Common myeloid progenitor, CD34-positive (primary cell): ENCODE measurements around the gene AFDN.

ENCODE experiments used
- CTCF ChIA-PET: fragments of 350-600 bp; sonication (Branson Sonifier 250); formaldehyde crosslinking; loops from one replicate; lab custom pipeline; 2021; ENCODE audit warnings: antibody characterized with exemption; lab: Charles Lee
- POLR2A ChIA-PET: fragments of 350-600 bp; sonication (Branson Sonifier 250); formaldehyde crosslinking; loops from one replicate; lab custom pipeline; 2021; ENCODE audit warnings: antibody characterized with exemption; lab: Charles Lee
- DNase-seq, 3 donors: peaks; one replicate each; pipeline versions ENCODE4 v3.0.0 to v3.0.0-alpha.2; 2013
- H3K27ac ChIP-seq, 2 experiments: 1 replicate in 1 of 2; 2 replicates in 1 of 2; pipeline ENCODE4 v1.7.0; 2013; ENCODE audit warnings: inconsistent platforms in 2 of 2, low read length in 2 of 2, mild to moderate bottlenecking in 2 of 2, low read depth in 1 of 2, moderate library complexity in 1 of 2; ENCODE audit not compliant: severe bottlenecking in 2 of 2, insufficient read depth in 1 of 2, poor library complexity in 1 of 2
- H3K27me3 ChIP-seq, 5 experiments: replicated peaks in 2 of 5; 1 replicate in 3 of 5; 2 replicates in 2 of 5; pipeline versions ENCODE4 v1.6.1 to v1.7.0; 2013; ENCODE audit warnings: low read length in 4 of 5, mild to moderate bottlenecking in 2 of 5, moderate library complexity in 2 of 5, inconsistent platforms in 1 of 5; ENCODE audit not compliant: insufficient read depth in 5 of 5, control insufficient read depth in 4 of 5
- H3K36me3 ChIP-seq, 4 experiments: 1 replicate in 2 of 4; 2 replicates in 2 of 4; pipeline versions ENCODE4 v1.6.1 to v1.7.0; 2013; ENCODE audit warnings: low read length in 3 of 4, control low read depth in 1 of 4, mild to moderate bottlenecking in 1 of 4; ENCODE audit not compliant: control insufficient read depth in 4 of 4, insufficient read depth in 4 of 4
- H3K4me1 ChIP-seq, 4 experiments: 1 replicate in 3 of 4; 2 replicates in 1 of 4; pipeline versions ENCODE4 v1.6.1 to v1.7.1; 2013; ENCODE audit warnings: low read length in 3 of 4, mild to moderate bottlenecking in 3 of 4, control low read depth in 1 of 4, inconsistent platforms in 1 of 4, moderate library complexity in 1 of 4; ENCODE audit not compliant: control insufficient read depth in 4 of 4, insufficient read depth in 4 of 4; ENCODE audit errors: control extremely low read depth in 1 of 4
- H3K4me3 ChIP-seq, 7 experiments: 1 replicate in 4 of 7; 2 replicates in 3 of 7; pipeline versions ENCODE4 v1.5.1 to v1.7.0; 2013; ENCODE audit warnings: mild to moderate bottlenecking in 7 of 7, low read length in 6 of 7, moderate library complexity in 6 of 7, inconsistent platforms in 2 of 7, low read depth in 2 of 7, control low read depth in 1 of 7; ENCODE audit not compliant: insufficient read depth in 4 of 7, control insufficient read depth in 1 of 7; ENCODE audit errors: extremely low read depth in 1 of 7
- H3K9me3 ChIP-seq, 5 experiments: 1 replicate in 4 of 5; 2 replicates in 1 of 5; pipeline versions ENCODE4 v1.6.1 to v1.7.1; 2013; ENCODE audit warnings: low read length in 4 of 5, mild to moderate bottlenecking in 2 of 5, inconsistent platforms in 1 of 5, low read depth in 1 of 5, moderate library complexity in 1 of 5; ENCODE audit not compliant: control insufficient read depth in 4 of 5, insufficient read depth in 2 of 5; ENCODE audit errors: control extremely low read depth in 1 of 5
- WGBS: methylation state at CpG from one replicate; pipeline ENCODE4 v1.1.5; 2013; ENCODE audit not compliant: insufficient coverage; 5-methylcytosine and 5-hydroxymethylcytosine counted together

Gene AFDN

DNA sequence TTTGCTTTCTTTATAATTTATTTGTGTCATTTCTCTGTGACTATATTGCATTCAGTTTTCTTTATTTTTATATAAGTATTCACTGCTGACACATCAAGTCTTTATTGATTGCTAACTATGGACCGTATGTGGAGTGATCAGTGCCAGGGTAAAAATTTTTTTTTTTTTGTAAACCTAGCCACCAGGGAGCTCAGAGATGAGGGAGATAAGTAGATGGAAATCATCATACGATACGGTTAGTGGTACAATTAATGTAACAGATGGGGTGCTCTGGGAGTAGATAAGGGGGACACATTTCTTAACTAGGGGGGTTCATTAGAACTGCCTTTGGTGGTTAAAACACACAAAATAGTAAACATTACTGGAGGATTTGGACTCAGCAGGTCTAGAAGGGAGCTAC, 68.3 kb downstream of the AFDN start:
- CTCF ChIA-PET, result interaction anchor here (0.8 to 8.2 kb wide), 2 partner anchors 408 to 608 kb away, joined by 3 to 69 read pairs; no protein-coding TSS in a partner anchor

DNA sequence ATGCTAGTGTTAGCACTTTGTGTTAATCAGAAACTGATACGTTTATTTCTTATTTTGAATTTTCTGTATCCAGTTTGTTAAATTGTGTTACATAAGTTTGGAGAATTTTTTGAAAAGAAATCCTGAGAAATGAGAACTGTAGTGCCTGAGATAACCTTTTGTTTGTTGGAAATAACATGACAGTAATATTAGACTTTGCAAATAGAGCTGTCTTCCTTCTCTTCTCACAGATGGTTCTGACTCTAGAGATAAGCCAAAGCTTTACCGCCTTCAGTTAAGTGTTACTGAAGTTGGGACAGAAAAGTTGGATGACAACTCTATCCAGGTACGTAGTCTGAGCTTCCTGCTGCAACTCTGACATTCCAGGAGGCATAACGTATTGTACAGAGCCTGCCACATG, 69.9 kb downstream of the AFDN start:
- no peak overlapping the region for H3K4me3 ChIP-seq
- no peak overlapping the region for H3K27ac ChIP-seq
- ChIA-PET POLR2A (no interaction called here), CTCF (interaction anchor here (1.0 to 8.2 kb wide), 2 partner anchors 409 to 432 kb away, joined by 3 to 69 read pairs; no protein-coding TSS in a partner anchor)
- peaks cover 0 to 3% (median 0%) of the 10 kb centered on the region in 5 experiments for H3K27me3 ChIP-seq
- 81% methylated on average over 3 of the region's 4 CpGs for WGBS
- H3K4me1 ChIP-seq, result no peaks in the 10 kb centered on the region
- H3K36me3 ChIP-seq, result no peaks in the 10 kb centered on the region
- DNase-seq, result no peak
- H3K9me3 ChIP-seq, result no peaks in the 10 kb centered on the region

More for the DNA sequence above, 68.3 kb downstream of the AFDN start:
- H3K4me3 ChIP-seq, result no peak overlapping the region
- WGBS, result 68% methylated on average over 2 of the region's 3 CpGs
- no peak overlapping the region for H3K27ac ChIP-seq
- H3K27me3 ChIP-seq, result peaks cover 0 to 3% (median 0%) of the 10 kb centered on the region in 5 experiments
- no peaks in the 10 kb centered on the region for H3K9me3 ChIP-seq
- no peaks in the 10 kb centered on the region for H3K36me3 ChIP-seq
- POLR2A ChIA-PET, result no interaction called here
- H3K4me1 ChIP-seq, result no peaks in the 10 kb centered on the region
- DNase-seq, result no peak

DNA sequence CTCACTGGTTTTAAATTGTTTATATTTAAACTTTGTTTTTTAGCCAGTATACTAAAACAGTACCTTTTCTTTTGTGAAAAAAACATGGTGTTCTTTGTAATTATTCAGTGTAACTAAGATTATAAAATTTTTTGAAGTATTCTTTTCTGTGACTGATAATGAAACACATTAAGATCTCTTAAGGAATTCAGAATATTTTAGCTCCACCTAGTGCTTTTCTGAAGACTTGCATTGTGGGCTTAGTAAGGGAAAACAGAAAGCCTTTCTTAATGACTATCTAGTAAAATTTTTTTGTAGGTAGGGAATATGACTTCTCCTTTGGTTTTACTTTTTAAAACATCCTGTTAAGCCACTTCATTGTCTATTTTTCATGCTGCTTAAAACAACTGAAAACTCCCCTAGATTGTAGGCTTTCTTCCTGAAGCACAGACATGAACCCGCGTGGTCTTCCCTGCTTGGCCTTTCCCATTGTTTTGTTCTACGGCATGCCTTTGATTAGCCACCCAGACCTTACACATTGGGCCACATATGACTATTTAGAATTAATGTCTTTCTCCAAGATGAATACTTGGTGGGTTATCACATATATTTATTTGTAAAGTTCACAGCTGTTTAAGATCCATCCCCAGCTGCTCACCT, 72.1 kb downstream of the AFDN start:
- peak; percentile 41 to 64 (median 57) for DNase-seq
- POLR2A ChIA-PET, result no interaction called here
- WGBS, result 90% methylated on average over 2 of the region's 3 CpGs

DNA sequence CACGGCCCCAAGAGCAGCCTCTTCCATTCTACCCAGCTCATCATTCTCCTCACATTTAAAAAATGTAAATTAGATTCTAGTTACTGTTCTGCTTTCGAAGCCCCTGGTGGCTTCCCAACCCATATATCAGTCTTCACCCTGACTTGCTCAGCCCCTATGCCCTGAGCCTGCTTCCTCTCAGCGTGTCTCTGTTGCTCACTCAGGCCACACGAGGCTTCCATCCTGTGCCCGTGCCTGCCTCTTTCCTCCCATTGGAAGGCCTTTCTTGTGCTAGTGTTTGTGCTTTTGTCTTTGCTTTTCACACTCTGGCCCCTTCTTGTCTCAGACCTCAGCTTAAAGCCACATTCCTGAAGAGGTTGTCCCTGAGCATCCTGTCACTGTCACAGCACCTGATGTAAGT, 78.1 kb downstream of the AFDN start:
- ChIA-PET CTCF (interaction anchor here (0.6 to 1.2 kb wide), 2 partner anchors 46 to 419 kb away, joined by 3 to 4 read pairs; no protein-coding TSS in a partner anchor), POLR2A (no interaction called here)
- H3K27me3 ChIP-seq, result no peaks in the 10 kb centered on the region
- no peaks in the 10 kb centered on the region for H3K36me3 ChIP-seq
- H3K9me3 ChIP-seq, result no peaks in the 10 kb centered on the region
- no peak for DNase-seq
- H3K27ac ChIP-seq, result no peak overlapping the region
- no peaks in the 10 kb centered on the region for H3K4me1 ChIP-seq
- 88% methylated on average over 4 of the region's 5 CpGs for WGBS
- H3K4me3 ChIP-seq, result no peak overlapping the region

More for the DNA sequence above, 72.1 kb downstream of the AFDN start:
- Histone ChIP-seq H3K4me1 (no peaks in the 10 kb centered on the region), H3K27ac (no peak overlapping the region), H3K36me3 (no peaks in the 10 kb centered on the region), H3K9me3 (no peaks in the 10 kb centered on the region), H3K27me3 (peaks cover 0 to 3% (median 0%) of the 10 kb centered on the region in 5 experiments), H3K4me3 (no peak overlapping the region)
- CTCF ChIA-PET, result interaction anchor here (0.9 to 8.2 kb wide), 4 partner anchors 11 to 412 kb away, joined by 3 to 69 read pairs (median 4); no protein-coding TSS in a partner anchor

DNA sequence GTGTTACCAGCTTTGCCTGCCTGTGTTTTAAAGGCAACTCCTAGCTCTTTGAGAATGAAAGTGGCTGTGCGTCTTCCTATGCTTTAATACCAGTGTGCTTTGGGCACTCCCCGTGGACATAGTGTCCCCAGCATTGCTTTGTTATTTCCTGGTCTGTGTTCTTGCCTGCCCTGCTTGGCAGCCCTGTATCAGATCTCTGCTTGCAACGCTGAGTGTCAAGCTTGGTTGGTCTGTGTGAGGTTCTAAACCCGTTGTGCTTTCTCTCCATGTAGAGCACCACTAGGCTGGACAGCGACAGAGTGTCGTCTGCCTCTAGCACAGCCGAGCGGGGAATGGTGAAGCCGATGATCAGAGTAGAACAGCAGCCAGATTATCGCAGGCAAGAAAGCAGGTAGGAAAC, 80.2 kb downstream of the AFDN start:
- DNase-seq, result no peak
- Histone ChIP-seq H3K4me1 (no peaks in the 10 kb centered on the region), H3K27me3 (peaks cover 0 to 2% (median 0%) of the 10 kb centered on the region in 5 experiments), H3K27ac (no peak overlapping the region), H3K9me3 (no peaks in the 10 kb centered on the region), H3K36me3 (no peaks in the 10 kb centered on the region), H3K4me3 (no peak overlapping the region)
- WGBS, result 96% methylated on average over 10 of the region's 10 CpGs
- ChIA-PET CTCF (interaction anchor here (0.7 kb wide), 1 partner anchor 226 kb away, joined by 3 read pairs; no protein-coding TSS in a partner anchor), POLR2A (interaction anchor here (0.6 kb wide), 1 partner anchor 225 kb away, joined by 3 read pairs; no protein-coding TSS in a partner anchor)

DNA sequence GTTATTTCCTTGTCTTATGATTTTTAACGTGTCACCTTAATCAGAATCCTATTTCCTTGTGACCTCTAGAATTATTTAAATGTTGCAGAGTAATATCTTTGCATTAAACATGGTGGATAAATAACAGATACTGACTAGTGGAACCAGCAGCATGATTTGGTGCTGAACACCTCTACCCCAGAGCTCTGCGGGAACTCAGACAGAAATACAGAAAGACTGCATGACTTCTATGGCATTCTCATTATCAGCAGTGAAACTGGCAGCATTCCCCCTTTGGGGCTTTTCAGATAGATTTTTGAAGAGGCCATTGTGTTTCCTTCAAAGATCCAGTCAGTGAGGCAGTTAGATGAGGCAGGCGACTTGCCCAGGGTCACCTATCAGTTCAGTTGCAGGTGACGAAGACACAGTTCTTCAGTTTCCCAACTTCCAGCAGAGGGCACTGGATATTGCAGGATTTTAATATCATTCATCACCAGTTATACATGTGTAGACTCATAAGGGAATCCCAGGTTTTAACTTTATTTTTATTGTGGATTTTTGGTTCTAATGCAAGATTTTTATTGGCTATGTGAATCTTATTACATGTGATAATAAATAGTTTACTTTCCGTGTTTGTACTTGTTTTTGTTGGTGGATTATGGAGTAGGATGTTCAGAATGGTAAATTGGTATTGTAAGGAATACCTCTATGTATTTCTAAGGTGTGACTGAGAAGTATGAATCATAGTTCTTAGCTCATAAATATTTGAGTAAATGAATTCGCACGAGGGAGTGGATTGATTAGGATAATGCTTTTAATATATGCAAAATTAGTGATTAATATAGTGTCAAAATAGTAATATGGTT, 81.3 kb downstream of the AFDN start:
- Histone ChIP-seq H3K4me1 (no peaks in the 10 kb centered on the region), H3K9me3 (no peaks in the 10 kb centered on the region), H3K27me3 (peaks cover 0 to 2% (median 0%) of the 10 kb centered on the region in 5 experiments), H3K4me3 (no peak overlapping the region), H3K36me3 (no peaks in the 10 kb centered on the region), H3K27ac (no peak overlapping the region)
- WGBS, result 78% methylated on average over 4 of the region's 7 CpGs
- ChIA-PET CTCF (interaction anchor here (0.6 to 1.5 kb wide), 3 partner anchors 13 to 224 kb away, joined by 3 read pairs; no protein-coding TSS in a partner anchor), POLR2A (no interaction called here)
- peak; percentile 8 to 48 (median 29) for DNase-seq
